HG03103 (cell line): ENCODE data around the gene IQCF5.
"Not testable (repeated sequence)": the region's sequence is repeated elsewhere in the genome, so short reads cannot be mapped to it uniquely, and the experiment has no call there.

Experiments used
- ATAC-seq: cut with Tn5 transposase; IDR thresholded peaks from one replicate; pipeline ENCODE4 v1.9.1; 2021; ENCODE audit warnings: low read depth; ENCODE audit not compliant: unreplicated experiment

The IQCF5 gene

DNA sequence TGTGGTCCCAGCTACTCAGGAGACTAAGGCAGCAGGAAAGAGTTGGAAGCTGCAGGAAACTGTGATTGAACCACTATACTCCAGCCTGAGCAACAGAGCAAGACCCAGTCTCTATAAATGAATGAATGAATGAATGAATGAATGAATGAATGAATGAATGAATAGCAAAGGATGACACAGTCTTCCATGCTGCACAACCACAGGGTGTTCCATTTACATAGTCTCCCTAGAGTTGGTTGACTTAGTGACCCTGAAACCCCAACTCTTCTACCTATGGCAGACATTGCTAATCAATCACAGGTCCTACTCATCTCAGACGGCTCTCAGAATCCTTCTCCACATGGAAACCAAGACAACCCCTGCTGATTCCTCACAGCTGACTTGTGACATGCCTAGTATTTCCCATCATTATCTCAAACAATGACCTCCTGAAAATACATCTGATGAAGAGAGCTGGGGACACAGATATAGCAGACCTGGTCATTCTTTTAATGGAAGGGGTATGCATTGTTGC is 2.1 kb downstream of the IQCF5 start:
- ATAC-seq = no peak

DNA sequence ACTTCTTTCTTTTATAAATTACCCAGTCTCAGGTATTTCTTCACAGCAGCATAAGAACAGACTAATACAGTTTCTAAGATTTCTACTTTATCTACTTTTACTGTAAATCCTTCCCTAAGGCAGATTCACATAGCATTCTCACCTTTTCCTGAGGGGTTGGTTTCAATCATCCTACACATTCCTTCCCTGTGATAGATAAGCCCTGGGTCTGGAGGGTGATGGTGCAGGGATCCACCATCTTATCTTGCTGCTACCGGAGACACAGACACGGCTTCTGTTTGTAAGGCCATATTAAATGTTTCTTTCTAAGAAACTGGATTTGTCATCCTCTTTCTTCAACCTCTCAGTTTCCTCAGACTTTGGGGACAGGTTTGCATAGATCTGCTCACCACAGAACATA is 6.1 kb downstream of the IQCF5 start:
- no peak for ATAC-seq

- ATAC-seq = not testable (repeated sequence)
Observed at GRCh38 chr3:51868896-51869295, 6.5 kb downstream of the IQCF5 start.

- no peak for ATAC-seq
Observed at GRCh38 chr3:51862886-51863285, 12.5 kb downstream of the IQCF5 start.

DNA sequence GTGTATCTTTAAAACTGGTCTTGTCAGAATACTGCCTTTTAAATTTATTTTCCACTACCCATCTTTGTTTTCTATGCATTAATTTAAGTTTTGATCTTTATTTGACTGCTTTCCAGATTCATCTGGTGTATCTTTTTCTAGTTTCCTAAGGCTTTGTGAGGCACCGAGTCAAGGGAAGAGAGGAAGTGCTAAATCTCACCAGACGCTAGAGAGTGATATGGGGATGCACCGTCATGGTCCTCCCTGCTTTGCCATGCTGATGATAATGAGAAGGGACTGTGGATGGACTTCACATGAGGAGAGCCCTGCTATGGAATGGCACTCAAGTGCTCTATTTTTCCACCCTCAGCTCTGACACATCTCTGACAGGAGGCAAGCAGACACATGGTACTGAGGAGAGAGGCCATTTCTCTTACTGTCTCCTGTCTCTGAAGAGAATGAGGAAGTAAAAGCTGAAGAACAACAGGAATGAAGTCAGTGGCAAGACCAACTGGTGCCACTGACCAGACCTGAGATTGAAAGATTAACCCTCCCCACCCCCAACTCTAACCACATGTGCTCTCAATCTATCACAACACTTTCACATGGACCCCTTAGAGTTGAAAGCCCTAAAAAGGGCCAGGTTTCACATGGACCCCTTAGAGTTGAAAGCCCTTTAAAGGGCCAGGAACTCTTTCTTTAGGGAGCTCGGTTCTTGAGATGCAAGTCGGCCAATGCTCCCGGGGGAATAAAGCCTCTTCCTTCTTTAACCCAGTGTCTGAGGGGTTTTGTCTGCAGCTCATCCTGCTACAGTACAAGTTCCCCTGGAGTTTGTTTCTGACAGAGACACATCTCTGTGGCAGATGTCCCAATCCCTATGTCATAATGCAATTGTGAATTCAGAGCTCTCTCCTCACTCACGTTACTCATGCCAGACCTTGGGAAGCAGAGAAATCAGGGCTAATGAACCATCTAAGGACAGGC is 14.4 kb downstream of the IQCF5 start, which contains the start of gene IQCF2:
Gene IQCF2 (plus strand): TSS at position 913 of the 963 bp plus-strand sequence. CDS start 52 bp downstream, outside the sequence.
- no peak for ATAC-seq

DNA sequence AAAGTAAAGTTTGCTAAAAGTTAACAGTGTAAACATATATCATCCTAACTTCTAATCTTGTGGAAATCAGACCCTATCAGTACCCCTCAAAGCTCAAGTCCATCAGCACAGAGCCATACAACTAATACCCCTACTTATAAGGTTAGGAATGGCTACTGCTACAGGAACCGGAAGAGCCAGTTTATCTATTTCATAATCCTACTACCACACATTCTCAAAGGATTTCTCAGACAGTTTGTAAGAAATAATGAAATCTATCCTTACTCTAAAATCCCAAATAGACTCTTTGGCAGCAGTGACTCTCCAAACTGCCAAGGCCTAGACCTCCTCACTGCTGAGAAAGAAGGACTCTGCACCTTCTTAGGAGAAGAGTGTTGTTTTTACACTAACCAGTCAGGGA is 20.0 kb downstream of the IQCF5 start:
- ATAC-seq = not testable (repeated sequence)

- ATAC-seq = no peak
Observed at GRCh38 chr3:51845129-51845528, 30.3 kb downstream of the IQCF5 start.

DNA sequence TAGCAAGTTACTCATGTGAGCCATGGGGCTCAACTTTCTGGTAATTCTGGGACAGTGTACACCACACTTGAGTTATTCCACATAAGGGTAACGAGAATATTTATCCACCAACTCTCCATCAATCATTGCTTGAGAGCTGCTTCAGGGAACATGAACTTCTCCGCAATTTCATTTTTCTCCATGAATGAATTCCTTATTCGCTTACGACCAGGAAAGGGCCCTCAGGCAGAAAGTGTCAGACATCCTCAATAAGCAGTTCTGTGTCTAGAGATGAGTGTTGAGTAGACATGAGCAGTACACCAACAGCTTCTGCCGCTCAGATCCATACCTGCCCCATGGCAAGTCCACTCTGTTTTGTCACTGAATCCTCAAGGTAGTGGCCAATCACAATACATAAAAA is 38.8 kb downstream of the IQCF5 start:
- ATAC-seq = no peak

DNA sequence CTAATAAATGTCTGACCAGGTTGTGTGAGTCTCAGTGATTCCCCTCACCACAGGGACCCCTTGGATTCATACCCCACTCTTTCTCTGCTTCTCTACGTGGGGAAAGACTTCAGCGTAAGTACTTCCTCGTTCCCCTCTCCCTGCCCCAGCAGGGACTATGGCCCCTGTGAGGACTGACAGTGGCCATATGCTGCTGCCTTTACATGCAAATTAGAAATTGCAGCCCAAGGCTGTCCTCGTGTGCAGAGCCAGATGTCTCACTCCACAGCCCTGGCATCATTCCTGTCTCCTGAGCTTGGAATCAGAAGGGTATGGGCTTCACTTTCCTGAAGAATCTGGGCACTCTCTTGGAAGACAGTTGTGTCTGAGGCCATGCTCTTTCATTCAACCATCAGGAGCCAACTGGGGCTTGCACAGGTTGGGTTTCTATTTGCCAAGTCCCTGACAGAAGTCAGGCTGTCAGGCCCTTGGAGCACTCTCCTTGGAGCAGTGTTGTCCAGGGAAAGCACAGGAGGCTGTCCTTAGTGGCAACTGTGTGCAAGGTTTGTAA is 44.5 kb downstream of the IQCF5 start:
- ATAC-seq = no peak

DNA sequence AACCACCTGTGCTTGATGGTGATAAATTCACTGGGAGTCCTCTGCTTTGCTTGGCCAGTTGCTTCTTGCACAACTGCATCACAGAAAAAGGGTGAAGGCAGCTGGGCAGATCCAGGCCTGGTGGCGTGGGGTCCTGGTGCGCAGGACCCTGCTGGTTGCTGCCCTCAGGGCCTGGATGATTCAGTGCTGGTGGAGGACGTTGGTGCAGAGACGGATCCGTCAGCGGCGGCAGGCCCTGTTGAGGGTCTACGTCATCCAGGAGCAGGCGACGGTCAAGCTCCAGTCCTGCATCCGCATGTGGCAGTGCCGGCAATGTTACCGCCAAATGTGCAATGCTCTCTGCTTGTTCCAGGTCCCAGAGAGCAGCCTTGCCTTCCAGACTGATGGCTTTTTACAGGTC is 45.1 kb downstream of the IQCF5 start:
- ATAC-seq = no peak

DNA sequence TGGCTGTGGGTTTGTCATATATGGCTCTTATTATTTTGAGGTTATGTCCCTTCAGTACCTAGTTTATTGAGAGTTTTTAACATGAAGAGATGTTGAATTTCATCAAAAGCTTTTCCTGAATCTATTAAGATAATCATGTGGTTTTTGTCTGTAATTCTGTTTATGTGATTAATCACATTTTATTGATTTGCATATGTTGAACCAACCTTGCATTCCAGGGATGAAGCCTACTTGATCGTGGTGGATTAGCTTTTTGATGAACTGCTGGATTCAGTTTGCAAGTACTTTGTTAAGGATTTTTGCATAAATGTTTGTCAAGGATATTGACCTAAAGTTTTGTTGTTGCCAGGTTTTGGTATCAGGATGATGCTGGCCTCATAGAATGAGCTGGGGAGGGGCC is 47.1 kb downstream of the IQCF5 start:
- no peak for ATAC-seq
